Central memory CD8-positive, alpha-beta T cell (primary cell): Measurements from ENCODE around the gene FDXR.
"Not testable (repeated sequence)": the region's sequence is repeated elsewhere in the genome, so short reads cannot be mapped to it uniquely, and the experiment has no call there.

ENCODE experiments used
- ATAC-seq: fragments of 150-1000 bp; cut with Tn5 transposase; replicated peaks from 2 replicates; pipeline ENCODE4 v1.10.0; 2022; ENCODE audit warnings: mild to moderate bottlenecking, moderate FRiP score, moderate number of reproducible peaks; ENCODE audit not compliant: poor library complexity, severe bottlenecking; ENCODE audit errors: extremely low read depth
- DNase-seq, 2 donors: peaks; one replicate each; pipeline ENCODE4 v3.0.0; 2021; ENCODE audit warnings: low spot score in 2 of 2
- H3K27ac Mint-ChIP-seq: one replicate; pipeline ENCODE4 v1.8.0; 2022; ENCODE audit warnings: low read depth, mild to moderate bottlenecking, moderate library complexity, mixed read lengths
- H3K27me3 Mint-ChIP-seq: one replicate; pipeline ENCODE4 v1.8.0; 2022; ENCODE audit warnings: mixed read lengths
- H3K36me3 Mint-ChIP-seq: one replicate; pipeline ENCODE4 v1.8.0; 2022; ENCODE audit warnings: mild to moderate bottlenecking, moderate library complexity, mixed read lengths; ENCODE audit not compliant: insufficient read depth
- H3K4me1 Mint-ChIP-seq: one replicate; pipeline ENCODE4 v1.8.0; 2022; ENCODE audit warnings: mixed read lengths
- H3K4me3 Mint-ChIP-seq: one replicate; pipeline ENCODE4 v1.8.0; 2022; ENCODE audit warnings: mild to moderate bottlenecking, moderate library complexity, mixed read lengths
- H3K9me3 Mint-ChIP-seq: one replicate; pipeline ENCODE4 v1.8.0; 2022; ENCODE audit warnings: mixed read lengths

FDXR gene, protein sequence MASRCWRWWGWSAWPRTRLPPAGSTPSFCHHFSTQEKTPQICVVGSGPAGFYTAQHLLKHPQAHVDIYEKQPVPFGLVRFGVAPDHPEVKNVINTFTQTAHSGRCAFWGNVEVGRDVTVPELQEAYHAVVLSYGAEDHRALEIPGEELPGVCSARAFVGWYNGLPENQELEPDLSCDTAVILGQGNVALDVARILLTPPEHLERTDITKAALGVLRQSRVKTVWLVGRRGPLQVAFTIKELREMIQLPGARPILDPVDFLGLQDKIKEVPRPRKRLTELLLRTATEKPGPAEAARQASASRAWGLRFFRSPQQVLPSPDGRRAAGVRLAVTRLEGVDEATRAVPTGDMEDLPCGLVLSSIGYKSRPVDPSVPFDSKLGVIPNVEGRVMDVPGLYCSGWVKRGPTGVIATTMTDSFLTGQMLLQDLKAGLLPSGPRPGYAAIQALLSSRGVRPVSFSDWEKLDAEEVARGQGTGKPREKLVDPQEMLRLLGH

DNA sequence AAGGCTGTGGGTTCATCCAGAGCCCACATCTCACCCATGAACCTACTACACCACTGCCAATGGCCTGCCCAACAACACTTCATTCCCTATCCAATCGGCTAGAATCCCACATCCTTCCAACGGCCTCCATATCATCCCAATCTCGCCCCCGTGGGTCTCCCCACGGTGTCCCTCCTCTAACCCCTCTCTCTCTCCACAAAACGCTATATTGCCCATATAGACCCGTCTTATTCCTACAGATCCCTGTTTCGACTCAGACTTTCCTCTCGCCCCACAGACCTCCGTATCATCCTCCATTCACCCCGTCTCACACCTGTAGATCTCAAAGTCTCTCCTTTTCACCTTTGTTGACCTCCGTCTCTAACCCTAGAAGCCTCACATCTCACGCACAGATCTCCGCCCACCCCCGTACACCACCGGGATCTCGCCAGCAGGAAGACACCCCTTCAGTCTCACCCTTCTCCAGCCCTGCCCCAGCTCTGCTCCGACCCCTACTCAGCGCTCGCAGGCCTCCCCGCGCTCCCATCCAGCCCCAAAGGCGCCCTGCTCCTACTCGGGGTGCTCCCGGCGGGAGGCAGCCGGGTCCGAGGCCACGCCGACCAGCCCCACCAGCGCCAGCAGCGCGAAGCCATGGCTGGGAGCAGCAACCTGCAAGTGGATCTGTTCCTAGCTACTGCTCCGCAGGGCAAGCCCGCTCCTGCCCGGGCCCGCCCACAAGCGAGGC lies at the start of gene FDXR:
TSS of gene FDXR (minus strand) at position 682 of the 724 bp plus-strand sequence. CDS start at position 632, 50 bp downstream.
- ATAC-seq, result peak; percentile 4
- Mint-ChIP-seq H3K4me1 (peaks cover 26% of the 10 kb centered on the region), H3K36me3 (peaks cover 6% of the 10 kb centered on the region)

DNA sequence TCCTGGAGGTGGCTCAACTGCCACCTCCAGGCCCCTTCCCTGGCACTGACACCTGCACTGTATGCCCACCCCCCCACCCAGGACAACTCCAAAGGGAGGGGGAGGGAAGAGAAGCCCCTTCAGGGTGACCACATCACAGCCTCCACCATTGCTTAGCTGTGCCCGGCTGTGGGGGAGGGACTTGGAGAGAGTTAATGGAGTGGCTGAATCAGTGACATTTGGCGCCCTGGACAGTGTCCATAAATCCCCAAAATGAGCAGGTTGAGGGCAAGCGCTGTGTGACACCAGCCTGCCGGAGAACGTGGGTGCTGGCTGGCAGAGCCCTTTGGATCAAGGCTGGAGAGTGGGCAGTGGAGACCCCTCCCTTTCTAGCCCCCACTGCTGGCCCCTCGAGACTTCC lies 49.4 kb upstream of the FDXR start:
- DNase-seq, result no peak
- Mint-ChIP-seq H3K36me3 (peaks cover 4% of the 10 kb centered on the region), H3K4me1 (peaks cover 13% of the 10 kb centered on the region), H3K4me3 (peak overlapping the region; percentile 49), H3K27ac (no peak overlapping the region), H3K27me3 (peaks cover 73% of the 10 kb centered on the region), H3K9me3 (no peaks in the 10 kb centered on the region)
- ATAC-seq, result no peak

More for the DNA sequence above, at the start of gene FDXR:
- Mint-ChIP-seq H3K9me3 (no peaks in the 10 kb centered on the region), H3K4me3 (peak within 1 kb of the TSS; percentile 77), H3K27ac (peak within 1 kb of the TSS; percentile 98), H3K27me3 (no peaks in the 10 kb centered on the region)
- DNase-seq, result no peak

DNA sequence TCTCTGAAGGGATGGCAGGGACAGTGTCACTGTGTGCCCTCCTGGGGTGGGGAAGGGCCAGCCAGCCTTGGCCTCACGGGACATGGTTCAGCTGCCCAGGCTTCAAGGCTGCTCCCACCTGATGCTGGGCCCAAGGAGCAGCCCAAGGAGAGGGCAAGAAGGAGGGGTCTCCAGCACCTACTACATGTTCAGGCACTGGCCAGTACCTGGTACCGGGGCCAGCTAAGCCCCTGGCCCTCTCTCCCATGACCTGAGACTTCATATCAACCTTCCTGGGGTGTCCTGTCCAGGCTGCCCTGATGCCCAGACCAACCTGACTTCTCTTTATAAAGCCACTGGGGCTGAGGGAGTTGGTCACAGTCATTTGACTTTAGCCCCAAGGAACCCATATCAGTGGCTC lies 49.0 kb upstream of the FDXR start:
- Mint-ChIP-seq H3K4me1 (peaks cover 13% of the 10 kb centered on the region), H3K36me3 (peaks cover 4% of the 10 kb centered on the region), H3K27ac (no peak overlapping the region), H3K27me3 (peaks cover 73% of the 10 kb centered on the region), H3K9me3 (no peaks in the 10 kb centered on the region), H3K4me3 (no peak overlapping the region)
- DNase-seq (no peak), ATAC-seq (no peak)

DNA sequence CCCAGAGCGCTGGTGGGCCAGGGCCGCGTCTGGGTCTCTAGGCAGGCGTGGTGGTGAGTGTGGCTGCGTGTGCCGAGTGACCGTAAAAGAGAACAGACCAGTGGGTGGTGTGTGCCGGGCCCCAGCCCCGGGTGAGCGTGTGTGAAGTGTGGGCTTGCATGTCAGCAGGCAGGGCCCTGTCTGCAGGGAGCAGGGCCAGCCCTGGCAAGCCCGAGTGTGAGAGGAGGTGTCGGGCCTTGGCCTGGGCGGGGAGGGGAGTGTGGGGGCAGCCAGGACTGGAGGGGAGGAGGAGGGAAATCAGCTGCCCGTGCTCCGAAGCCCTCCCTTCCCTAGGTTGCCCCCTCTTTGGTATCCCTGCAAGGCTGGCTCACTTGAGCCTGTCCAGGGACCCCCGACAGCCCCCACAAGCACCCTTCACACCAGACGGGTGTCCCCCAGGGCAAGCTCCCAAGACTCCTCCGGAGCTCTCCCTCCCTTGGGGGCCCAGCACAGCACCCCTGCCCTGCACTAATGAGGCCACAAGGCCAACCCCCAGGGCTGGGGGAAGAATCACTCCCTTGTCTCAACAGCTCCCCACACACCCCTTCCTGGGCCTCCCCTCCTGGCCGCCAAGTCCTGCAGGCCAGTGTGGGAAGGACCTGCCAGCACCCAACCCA lies 48.4 kb upstream of the FDXR start:
- peaks cover 13% of the 10 kb centered on the region for H3K4me1 Mint-ChIP-seq
- no peak overlapping the region for H3K4me3 Mint-ChIP-seq
- peaks cover 73% of the 10 kb centered on the region for H3K27me3 Mint-ChIP-seq
- ATAC-seq (no peak), DNase-seq (no peak)
- no peak overlapping the region for H3K27ac Mint-ChIP-seq
- H3K9me3 Mint-ChIP-seq, result no peaks in the 10 kb centered on the region
- peaks cover 4% of the 10 kb centered on the region for H3K36me3 Mint-ChIP-seq

DNA sequence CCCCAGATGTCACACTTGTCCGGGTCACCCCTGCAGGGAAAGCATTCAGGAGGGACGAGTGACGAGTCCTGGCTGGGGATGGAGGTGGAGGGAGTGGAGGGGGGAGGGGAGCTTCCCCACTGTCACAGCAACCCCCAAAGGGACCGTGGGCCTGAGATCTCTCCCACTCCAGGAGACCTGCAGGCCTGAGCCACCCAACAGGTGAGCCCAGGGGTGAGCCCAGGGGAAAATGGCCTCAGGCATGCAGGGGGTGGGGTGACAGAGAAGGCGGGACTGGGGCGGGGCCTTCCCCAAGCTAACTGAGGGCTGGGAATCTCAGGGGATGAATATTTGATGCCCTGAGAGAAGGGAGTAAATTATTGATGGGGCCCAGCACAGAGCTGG lies 47.8 kb upstream of the FDXR start:
- Mint-ChIP-seq H3K36me3 (peaks cover 4% of the 10 kb centered on the region), H3K9me3 (no peaks in the 10 kb centered on the region), H3K4me3 (no peak overlapping the region), H3K27ac (no peak overlapping the region), H3K27me3 (peaks cover 73% of the 10 kb centered on the region), H3K4me1 (peaks cover 13% of the 10 kb centered on the region)
- DNase-seq (no peak), ATAC-seq (no peak)

DNA sequence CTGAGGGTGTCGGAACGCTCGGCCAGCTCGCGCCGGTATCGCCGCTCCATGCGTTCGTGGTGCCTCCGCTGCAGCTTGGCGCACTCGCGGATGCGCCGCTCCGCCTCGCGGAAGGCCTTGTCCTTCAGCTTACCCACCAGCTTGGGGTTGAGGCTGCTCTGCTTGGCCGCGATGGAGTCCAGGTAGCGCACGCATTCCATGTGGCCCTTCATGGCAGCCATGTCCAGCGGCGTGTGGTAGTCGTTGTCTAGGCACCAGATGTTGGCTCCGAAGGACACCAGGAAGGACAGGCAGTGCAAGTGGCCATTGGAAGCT lies 47.5 kb upstream of the FDXR start:
- H3K9me3 Mint-ChIP-seq, result no peaks in the 10 kb centered on the region
- H3K4me3 Mint-ChIP-seq, result no peak overlapping the region
- ATAC-seq (no peak), DNase-seq (no peak)
- H3K4me1 Mint-ChIP-seq, result peaks cover 13% of the 10 kb centered on the region
- H3K27ac Mint-ChIP-seq, result no peak overlapping the region
- peaks cover 4% of the 10 kb centered on the region for H3K36me3 Mint-ChIP-seq
- peaks cover 71% of the 10 kb centered on the region for H3K27me3 Mint-ChIP-seq

DNA sequence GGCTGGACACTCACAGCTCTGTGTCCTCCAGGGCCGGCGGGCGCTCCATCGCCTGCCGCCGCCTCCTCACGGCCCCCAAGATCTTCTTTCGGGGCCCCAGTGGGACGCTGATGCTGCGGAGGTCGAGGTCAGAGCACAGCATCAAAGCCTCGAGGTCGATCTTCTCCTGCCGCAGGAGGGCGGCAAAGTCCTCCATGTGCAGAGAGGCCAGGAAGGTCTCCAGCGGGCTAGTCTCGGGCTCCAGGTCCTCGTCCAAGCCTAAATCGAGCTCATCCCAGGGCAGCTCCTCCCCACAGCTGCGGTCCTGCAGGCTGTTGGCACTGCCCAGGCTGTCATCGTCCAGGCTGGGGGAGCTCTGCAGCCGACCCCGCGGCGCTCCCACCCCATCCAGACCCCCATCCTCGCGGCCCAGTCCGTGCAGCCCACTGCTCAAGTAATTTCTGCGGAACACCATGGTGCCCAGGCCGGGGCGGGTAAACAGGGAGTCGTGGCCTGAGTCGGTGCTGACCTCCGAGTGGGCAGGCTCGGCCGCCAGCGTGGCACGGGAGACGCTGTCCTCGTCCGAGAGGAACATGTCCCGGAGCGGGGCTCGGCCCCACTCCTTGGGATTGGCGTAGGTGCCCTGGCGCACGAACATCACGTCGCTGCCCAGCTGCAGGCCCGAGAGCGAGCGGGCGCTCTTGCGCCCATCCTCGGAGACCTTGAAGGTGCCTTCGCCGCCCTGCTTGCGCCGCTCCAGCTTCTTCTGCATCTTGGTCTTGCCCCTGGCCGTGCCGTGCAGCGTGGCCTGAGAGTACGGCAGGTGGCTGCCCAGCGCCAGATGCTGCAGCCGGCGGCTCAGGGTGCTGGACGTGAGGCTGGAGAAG lies 46.9 kb upstream of the FDXR start:
- peaks cover 12% of the 10 kb centered on the region for H3K4me1 Mint-ChIP-seq
- H3K27ac Mint-ChIP-seq, result no peak overlapping the region
- DNase-seq (no peak), ATAC-seq (no peak)
- no peaks in the 10 kb centered on the region for H3K9me3 Mint-ChIP-seq
- H3K4me3 Mint-ChIP-seq, result no peak overlapping the region
- peaks cover 2% of the 10 kb centered on the region for H3K36me3 Mint-ChIP-seq
- H3K27me3 Mint-ChIP-seq, result peaks cover 65% of the 10 kb centered on the region

DNA sequence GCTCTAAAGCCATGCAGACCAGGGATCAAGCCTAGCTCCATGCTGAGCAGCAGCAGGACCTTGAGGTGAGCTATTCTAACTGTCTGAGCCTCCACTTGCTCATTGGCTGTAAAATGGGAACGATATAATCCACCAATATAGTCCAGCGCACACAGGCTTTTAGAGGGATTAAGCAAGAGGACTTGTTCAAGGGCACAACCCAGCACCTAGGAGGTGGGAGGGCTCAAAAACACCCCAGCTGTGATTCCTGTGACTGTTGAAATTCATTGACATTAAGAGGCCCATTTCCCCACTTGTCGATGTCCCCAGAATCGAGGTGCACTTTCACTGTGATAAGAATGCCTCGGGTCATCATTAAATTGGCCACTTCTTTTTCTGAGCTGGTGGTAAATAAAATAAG lies 46.1 kb upstream of the FDXR start:
- no peak for ATAC-seq
- no peak for DNase-seq

DNA sequence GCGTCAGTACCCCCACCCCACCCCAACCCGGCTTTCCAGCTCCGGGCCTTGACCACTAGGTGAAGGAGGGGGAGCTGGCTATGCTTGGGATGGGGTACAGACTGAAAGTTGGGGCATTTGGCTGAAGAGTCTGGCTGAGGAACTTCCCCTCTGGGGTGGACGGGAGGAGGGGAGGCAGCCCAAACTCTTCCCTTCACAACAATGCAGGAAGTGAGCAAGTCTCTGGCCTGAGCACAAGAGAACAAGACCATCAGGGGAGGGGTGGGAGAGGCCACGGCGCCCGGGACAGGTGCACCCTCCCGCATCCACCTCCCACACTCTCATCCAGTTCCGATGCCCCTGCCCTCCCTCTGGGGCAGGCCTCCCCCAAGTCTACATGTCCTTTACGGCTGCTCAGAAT lies 44.6 kb upstream of the FDXR start:
- Mint-ChIP-seq H3K4me3 (no peak overlapping the region), H3K27me3 (peaks cover 51% of the 10 kb centered on the region), H3K9me3 (no peaks in the 10 kb centered on the region), H3K4me1 (peaks cover under 1% of the 10 kb centered on the region), H3K36me3 (no peaks in the 10 kb centered on the region), H3K27ac (no peak overlapping the region)
- ATAC-seq, result no peak
- no peak for DNase-seq

More for the DNA sequence above, 46.1 kb upstream of the FDXR start:
- Mint-ChIP-seq H3K27me3 (peaks cover 57% of the 10 kb centered on the region), H3K4me1 (peaks cover 6% of the 10 kb centered on the region), H3K9me3 (no peaks in the 10 kb centered on the region), H3K36me3 (peaks cover 2% of the 10 kb centered on the region), H3K27ac (no peak overlapping the region), H3K4me3 (no peak overlapping the region)

DNA sequence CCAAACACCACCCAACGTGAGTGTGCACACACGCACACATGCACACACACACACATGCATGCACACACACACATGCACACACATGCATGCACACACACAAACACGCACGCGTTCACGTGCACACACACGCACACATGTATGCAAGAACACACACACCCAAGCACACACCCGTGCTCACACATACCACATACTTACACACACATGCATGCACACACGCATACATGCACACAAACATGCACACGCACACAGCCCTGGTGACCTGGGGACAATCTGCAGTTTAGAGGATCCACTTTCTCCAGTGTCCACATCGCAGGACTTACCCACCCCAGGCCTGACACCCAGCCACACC lies 44.0 kb upstream of the FDXR start:
- Mint-ChIP-seq H3K36me3 (no peaks in the 10 kb centered on the region), H3K9me3 (no peaks in the 10 kb centered on the region), H3K27ac (no peak overlapping the region), H3K4me3 (no peak overlapping the region), H3K4me1 (no peaks in the 10 kb centered on the region), H3K27me3 (peaks cover 44% of the 10 kb centered on the region)
- ATAC-seq (no peak), DNase-seq (no peak)

DNA sequence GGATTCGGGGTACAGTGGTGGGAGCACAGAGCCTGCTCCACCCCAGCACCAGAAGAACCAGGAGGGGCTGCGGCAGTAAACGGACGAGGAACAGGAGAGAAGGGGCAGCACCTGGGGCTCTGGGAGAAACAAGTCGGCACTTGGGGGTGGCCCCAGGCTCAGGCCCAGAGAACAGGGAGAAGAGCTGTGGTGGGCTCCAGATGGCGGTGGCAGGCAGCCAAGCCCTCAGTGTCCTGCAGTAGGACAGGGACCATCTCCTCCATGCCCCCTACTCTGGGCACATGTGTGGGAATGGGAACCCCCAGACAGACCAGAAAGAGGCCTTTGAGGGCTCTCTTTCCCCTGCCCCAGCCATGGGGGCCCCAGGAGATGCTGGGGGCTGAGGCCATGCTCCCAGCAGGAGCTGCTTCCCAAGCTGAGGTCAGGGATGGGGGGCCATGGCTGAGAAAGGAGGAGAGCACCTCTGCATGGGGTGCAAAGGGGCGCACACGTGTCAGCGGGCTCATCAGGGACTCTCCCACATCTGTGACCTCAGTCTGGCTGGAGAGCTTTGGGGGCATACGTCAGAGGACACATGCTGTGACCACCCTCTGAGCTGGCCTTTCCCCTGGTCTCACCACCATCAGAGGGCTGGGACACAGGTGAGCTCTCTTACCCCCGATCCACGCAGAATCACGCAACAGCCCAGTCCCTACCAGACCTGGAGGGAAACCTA lies 43.5 kb upstream of the FDXR start:
- no peak overlapping the region for H3K4me3 Mint-ChIP-seq
- H3K27ac Mint-ChIP-seq, result no peak overlapping the region
- H3K4me1 Mint-ChIP-seq, result no peaks in the 10 kb centered on the region
- no peak for DNase-seq
- ATAC-seq, result no peak
- H3K27me3 Mint-ChIP-seq, result peaks cover 39% of the 10 kb centered on the region
- no peaks in the 10 kb centered on the region for H3K9me3 Mint-ChIP-seq
- no peaks in the 10 kb centered on the region for H3K36me3 Mint-ChIP-seq

DNA sequence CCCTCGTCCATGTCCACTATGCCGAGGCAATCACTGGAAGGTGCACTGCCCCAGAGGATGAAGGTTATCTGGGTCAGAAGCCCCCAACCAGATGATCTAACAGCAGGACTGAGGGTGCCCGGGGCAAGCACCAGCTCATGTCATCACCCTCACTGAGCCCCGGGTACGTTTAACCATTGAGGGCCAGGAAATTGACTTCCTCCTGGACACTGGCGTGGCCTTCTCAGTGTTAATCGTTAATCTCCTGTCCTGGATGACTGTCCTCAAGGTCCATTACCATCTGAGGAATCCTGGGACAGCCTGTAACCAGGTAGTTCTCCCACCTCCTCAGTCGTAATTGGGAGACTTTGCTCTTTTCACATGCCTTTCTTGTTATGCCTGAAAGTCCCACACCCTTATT lies 38.6 kb upstream of the FDXR start:
- not testable (repeated sequence) for H3K27me3 Mint-ChIP-seq, H3K9me3 Mint-ChIP-seq, H3K4me1 Mint-ChIP-seq, H3K36me3 Mint-ChIP-seq, H3K27ac Mint-ChIP-seq, H3K4me3 Mint-ChIP-seq, ATAC-seq, DNase-seq
